Central memory CD8-positive, alpha-beta T cell (primary cell): ENCODE results near the gene EFCC1.

Experiments used
- ATAC-seq: fragments of 150-1000 bp; cut with Tn5 transposase; replicated peaks from 2 replicates; pipeline ENCODE4 v1.10.0; 2022; ENCODE audit warnings: mild to moderate bottlenecking, moderate FRiP score, moderate number of reproducible peaks; ENCODE audit not compliant: poor library complexity, severe bottlenecking; ENCODE audit errors: extremely low read depth
- DNase-seq, 2 donors: peaks; one replicate each; pipeline ENCODE4 v3.0.0; 2021; ENCODE audit warnings: low spot score in 2 of 2
- H3K27ac Mint-ChIP-seq: one replicate; pipeline ENCODE4 v1.8.0; 2022; ENCODE audit warnings: low read depth, mild to moderate bottlenecking, moderate library complexity, mixed read lengths
- H3K27me3 Mint-ChIP-seq: one replicate; pipeline ENCODE4 v1.8.0; 2022; ENCODE audit warnings: mixed read lengths
- H3K36me3 Mint-ChIP-seq: one replicate; pipeline ENCODE4 v1.8.0; 2022; ENCODE audit warnings: mild to moderate bottlenecking, moderate library complexity, mixed read lengths; ENCODE audit not compliant: insufficient read depth
- H3K4me1 Mint-ChIP-seq: one replicate; pipeline ENCODE4 v1.8.0; 2022; ENCODE audit warnings: mixed read lengths
- H3K4me3 Mint-ChIP-seq: one replicate; pipeline ENCODE4 v1.8.0; 2022; ENCODE audit warnings: mild to moderate bottlenecking, moderate library complexity, mixed read lengths
- H3K9me3 Mint-ChIP-seq: one replicate; pipeline ENCODE4 v1.8.0; 2022; ENCODE audit warnings: mixed read lengths

EFCC1 gene

GRCh38 chr3:128984596-128984995 is 16.5 kb upstream of the EFCC1 start:
- Mint-ChIP-seq H3K27me3 (no peaks in the 10 kb centered on the region), H3K4me3 (no peak overlapping the region), H3K27ac (no peak overlapping the region), H3K9me3 (no peaks in the 10 kb centered on the region), H3K36me3 (peaks cover 2% of the 10 kb centered on the region), H3K4me1 (no peaks in the 10 kb centered on the region)
- ATAC-seq (no peak), DNase-seq (no peak)

DNA sequence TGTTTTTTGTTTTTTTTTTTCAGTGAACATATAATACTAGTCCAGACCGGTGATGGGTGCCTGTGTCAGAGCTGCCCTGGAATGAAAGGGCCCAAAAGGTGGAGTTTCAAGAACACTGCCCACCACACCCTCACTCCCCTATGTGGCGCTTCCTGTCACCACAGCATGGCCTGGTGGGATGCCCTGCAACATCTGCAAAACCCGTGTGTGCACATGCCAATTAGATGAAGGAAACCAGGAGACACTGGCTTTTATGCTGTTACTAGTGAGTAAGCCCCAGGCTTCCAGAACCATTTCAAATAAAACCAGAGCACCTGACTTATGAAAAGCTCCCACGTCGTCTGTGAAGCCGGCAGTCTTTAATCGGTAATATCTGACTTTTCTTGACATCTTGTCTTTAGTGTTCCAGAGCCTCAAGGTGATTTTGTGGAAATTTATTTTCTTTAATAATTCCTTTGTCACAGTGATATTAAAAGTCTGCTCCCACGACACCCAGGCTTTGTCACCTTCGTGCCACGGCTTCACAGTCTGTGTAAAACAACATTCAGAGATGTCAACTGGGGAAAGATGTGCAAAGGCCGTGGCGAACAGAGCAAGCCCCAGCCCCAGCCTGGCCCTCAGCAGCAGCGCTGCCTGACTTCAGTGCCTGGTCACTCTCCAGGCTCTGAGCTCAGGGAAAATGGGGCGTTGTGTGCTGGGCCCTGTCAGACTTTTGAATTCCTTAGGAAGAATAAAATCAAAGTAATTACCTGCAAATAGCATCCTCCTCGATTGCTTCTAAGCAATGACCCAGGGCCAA is 13.6 kb upstream of the EFCC1 start:
- Mint-ChIP-seq H3K9me3 (no peaks in the 10 kb centered on the region), H3K4me1 (no peaks in the 10 kb centered on the region), H3K4me3 (no peak overlapping the region), H3K27me3 (no peaks in the 10 kb centered on the region), H3K36me3 (peaks cover 2% of the 10 kb centered on the region), H3K27ac (no peak overlapping the region)
- DNase-seq (no peak), ATAC-seq (no peak)

GRCh38 chr3:128988286-128988685 is 12.8 kb upstream of the EFCC1 start:
- ATAC-seq (no peak), DNase-seq (no peak)
- Mint-ChIP-seq H3K27ac (no peak overlapping the region), H3K4me3 (no peak overlapping the region), H3K27me3 (no peaks in the 10 kb centered on the region), H3K36me3 (peaks cover 2% of the 10 kb centered on the region), H3K9me3 (no peaks in the 10 kb centered on the region), H3K4me1 (peaks cover 2% of the 10 kb centered on the region)

- no peak for DNase-seq
- no peaks in the 10 kb centered on the region for H3K27me3 Mint-ChIP-seq
These were observed 9.7 kb upstream of the EFCC1 start for GRCh38 chr3:128991355-128991895.

GRCh38 chr3:128992926-128993460 is 8.1 kb upstream of the EFCC1 start:
- Mint-ChIP-seq H3K27me3 (no peaks in the 10 kb centered on the region), H3K36me3 (peaks cover 5% of the 10 kb centered on the region), H3K4me1 (peaks cover 16% of the 10 kb centered on the region), H3K9me3 (no peaks in the 10 kb centered on the region), H3K27ac (peak overlapping the region; percentile 82), H3K4me3 (peak overlapping the region; percentile 72)
- DNase-seq (no peak), ATAC-seq (no peak)

More at GRCh38 chr3:128991355-128991895, 9.7 kb upstream of the EFCC1 start:
- Mint-ChIP-seq H3K27ac (no peak overlapping the region), H3K9me3 (no peaks in the 10 kb centered on the region), H3K4me1 (peaks cover 16% of the 10 kb centered on the region), H3K36me3 (peaks cover 5% of the 10 kb centered on the region), H3K4me3 (no peak overlapping the region)
- no peak for ATAC-seq

DNA sequence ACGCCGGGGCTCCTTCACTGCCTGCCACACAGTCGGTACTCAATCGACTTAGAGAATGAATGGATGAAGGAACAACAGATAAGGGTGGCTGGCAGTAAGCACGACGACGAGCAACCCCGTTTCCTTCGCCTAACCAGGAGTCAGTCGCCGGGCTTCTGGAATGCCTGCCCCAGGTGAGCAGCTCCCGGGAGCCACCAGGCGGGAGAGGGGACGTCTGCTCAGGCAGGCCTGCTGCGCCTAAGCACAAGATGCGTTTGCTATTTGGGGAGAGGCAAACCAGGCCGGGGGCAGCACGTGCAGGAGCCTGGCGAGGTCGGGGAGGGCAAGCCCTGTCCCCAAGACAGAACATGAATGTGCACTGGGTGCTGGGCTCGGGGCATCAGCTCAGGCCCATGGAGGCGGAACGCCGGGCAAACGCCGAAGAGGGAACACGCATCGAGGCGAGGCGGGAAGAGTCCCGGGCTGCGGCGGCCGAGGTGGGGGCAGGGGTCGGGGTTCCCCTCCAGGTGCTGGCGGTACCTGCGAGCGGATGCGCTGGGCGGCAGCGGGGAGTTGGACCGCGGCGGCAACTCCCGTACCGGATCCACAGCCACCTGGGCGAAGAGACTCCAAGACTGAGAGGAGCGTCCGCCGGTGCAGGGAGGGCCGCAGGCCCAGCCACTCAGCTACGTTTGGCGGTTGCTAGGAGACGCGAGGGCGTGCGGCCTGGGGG is 7.5 kb upstream of the EFCC1 start, which contains the start of gene CFAP92:
Gene CFAP92, minus strand, starts transcription at position 616 of the 712 bp plus-strand sequence. CDS start 772 bp downstream, outside the sequence.
- peak within 1 kb of the TSS; percentile 72 for H3K4me3 Mint-ChIP-seq

GRCh38 chr3:128994173-128994512 is 7.0 kb upstream of the EFCC1 start:
- peaks cover 5% of the 10 kb centered on the region for H3K36me3 Mint-ChIP-seq
- no peak for ATAC-seq
- H3K9me3 Mint-ChIP-seq = no peaks in the 10 kb centered on the region
- peaks cover 8% of the 10 kb centered on the region for H3K27me3 Mint-ChIP-seq
- H3K4me3 Mint-ChIP-seq = peak overlapping the region; percentile 72
- H3K27ac Mint-ChIP-seq = peak overlapping the region; percentile 82
- DNase-seq = no peak
- H3K4me1 Mint-ChIP-seq = peaks cover 16% of the 10 kb centered on the region

More for the DNA sequence above, 7.5 kb upstream of the EFCC1 start, which contains the start of gene CFAP92:
- peak; percentile 81 to 90 for DNase-seq
- ATAC-seq = peak; percentile 98
- peak within 1 kb of the TSS; percentile 82 for H3K27ac Mint-ChIP-seq
- H3K9me3 Mint-ChIP-seq = no peaks in the 10 kb centered on the region
- peaks cover 3% of the 10 kb centered on the region for H3K27me3 Mint-ChIP-seq
- peaks cover 16% of the 10 kb centered on the region for H3K4me1 Mint-ChIP-seq
- peaks cover 5% of the 10 kb centered on the region for H3K36me3 Mint-ChIP-seq

GRCh38 chr3:128994581-128995546 is 6.2 kb upstream of the EFCC1 start:
- ATAC-seq (no peak), DNase-seq (no peak)
- Mint-ChIP-seq H3K9me3 (no peaks in the 10 kb centered on the region), H3K4me1 (peaks cover 16% of the 10 kb centered on the region), H3K4me3 (peak overlapping the region; percentile 72), H3K27ac (peak overlapping the region; percentile 82), H3K27me3 (peaks cover 15% of the 10 kb centered on the region), H3K36me3 (peaks cover 5% of the 10 kb centered on the region)

DNA sequence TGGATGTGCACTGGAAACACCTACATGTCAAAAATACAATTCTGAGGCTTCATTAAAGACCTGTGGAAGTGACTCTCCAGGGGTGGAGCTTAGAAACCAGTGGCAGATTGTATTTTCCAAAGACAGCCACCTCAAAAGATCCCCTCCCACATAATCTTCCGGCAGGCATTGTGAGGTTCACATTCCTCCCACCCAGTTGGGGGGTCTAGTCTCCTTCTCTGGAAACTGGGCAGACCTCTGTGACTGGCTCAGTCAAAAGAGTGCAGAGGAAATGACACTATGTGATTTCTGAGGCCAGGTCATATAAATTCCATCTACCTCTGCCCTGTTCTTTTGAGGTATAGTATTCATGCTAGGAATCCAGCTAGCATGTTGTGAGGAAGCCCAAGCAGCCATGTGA is 5.4 kb upstream of the EFCC1 start:
- no peaks in the 10 kb centered on the region for H3K9me3 Mint-ChIP-seq
- no peak for DNase-seq
- H3K27me3 Mint-ChIP-seq = peaks cover 24% of the 10 kb centered on the region
- peaks cover 5% of the 10 kb centered on the region for H3K36me3 Mint-ChIP-seq
- no peak overlapping the region for H3K4me3 Mint-ChIP-seq
- ATAC-seq = no peak
- peaks cover 16% of the 10 kb centered on the region for H3K4me1 Mint-ChIP-seq
- H3K27ac Mint-ChIP-seq = no peak overlapping the region

DNA sequence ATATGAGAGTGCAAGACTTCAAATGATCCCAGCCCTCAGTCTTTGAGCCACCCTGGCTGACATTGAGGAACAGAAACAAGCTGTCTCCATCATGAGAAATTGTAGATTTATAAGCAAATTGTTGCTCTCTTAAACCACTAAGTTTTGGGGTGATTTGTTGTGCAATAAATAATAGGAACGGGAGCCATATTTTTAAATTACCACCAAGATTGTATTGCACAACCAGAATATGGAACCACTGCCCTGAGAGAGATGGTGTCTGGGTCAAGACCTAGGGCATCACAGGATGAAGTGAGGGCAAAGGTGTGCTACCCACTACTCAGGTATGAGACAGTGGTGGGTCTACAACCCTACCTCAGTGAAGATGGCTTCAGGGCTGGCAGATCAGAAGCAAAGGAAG is 4.9 kb upstream of the EFCC1 start:
- H3K36me3 Mint-ChIP-seq = peaks cover 5% of the 10 kb centered on the region
- H3K27ac Mint-ChIP-seq = no peak overlapping the region
- no peaks in the 10 kb centered on the region for H3K9me3 Mint-ChIP-seq
- DNase-seq (no peak), ATAC-seq (no peak)
- peaks cover 16% of the 10 kb centered on the region for H3K4me1 Mint-ChIP-seq
- peaks cover 27% of the 10 kb centered on the region for H3K27me3 Mint-ChIP-seq
- no peak overlapping the region for H3K4me3 Mint-ChIP-seq

- H3K36me3 Mint-ChIP-seq = peaks cover 5% of the 10 kb centered on the region
- ATAC-seq = no peak
- no peaks in the 10 kb centered on the region for H3K9me3 Mint-ChIP-seq
- H3K27ac Mint-ChIP-seq = no peak overlapping the region
- no peak overlapping the region for H3K4me3 Mint-ChIP-seq
- peaks cover 27% of the 10 kb centered on the region for H3K27me3 Mint-ChIP-seq
- DNase-seq = no peak
- peaks cover 16% of the 10 kb centered on the region for H3K4me1 Mint-ChIP-seq
These were observed 4.4 kb upstream of the EFCC1 start for GRCh38 chr3:128996726-128997125.
